Hepatocyte (in vitro differentiated cells): ENCODE measurements around the gene TMEM235.

Experiments used
- EZH2 ChIP-seq: fragments of 200-600 bp; sonication (generic); IDR thresholded peaks from 2 replicates; pipeline ENCODE4 v1.6.1; 2016; ENCODE audit warnings: antibody characterized with exemption, mild to moderate bottlenecking, borderline replicate concordance
- TF ChIP-seq, protein P1 (sequence below): fragments of 200-600 bp; sonication (generic); IDR thresholded peaks from 2 replicates; pipeline ENCODE4 v1.5.1; 2016; ENCODE audit warnings: antibody characterized with exemption, mild to moderate bottlenecking; ENCODE audit not compliant: poor library complexity

DNA sequence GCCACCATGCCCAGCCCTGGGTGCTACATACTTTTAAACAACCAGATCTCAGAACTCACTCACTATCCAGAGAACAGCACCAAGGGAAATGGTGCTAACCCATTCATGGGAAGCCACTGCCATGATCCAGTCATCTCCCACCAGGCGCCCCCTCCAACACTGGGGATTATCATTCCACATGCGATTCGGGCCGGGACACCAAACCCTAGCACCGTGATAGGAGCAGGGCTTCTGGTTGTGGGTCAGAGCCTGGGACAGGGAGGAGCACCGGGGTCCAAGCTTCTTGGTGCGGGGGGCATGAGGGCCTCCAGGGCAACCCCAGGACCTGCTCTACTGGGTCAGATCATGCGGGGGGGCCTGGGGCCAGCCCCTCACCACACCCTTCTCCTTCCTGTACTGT, 4.5 kb downstream of the TMEM235 start:
- TF ChIP-seq, protein P1, sequence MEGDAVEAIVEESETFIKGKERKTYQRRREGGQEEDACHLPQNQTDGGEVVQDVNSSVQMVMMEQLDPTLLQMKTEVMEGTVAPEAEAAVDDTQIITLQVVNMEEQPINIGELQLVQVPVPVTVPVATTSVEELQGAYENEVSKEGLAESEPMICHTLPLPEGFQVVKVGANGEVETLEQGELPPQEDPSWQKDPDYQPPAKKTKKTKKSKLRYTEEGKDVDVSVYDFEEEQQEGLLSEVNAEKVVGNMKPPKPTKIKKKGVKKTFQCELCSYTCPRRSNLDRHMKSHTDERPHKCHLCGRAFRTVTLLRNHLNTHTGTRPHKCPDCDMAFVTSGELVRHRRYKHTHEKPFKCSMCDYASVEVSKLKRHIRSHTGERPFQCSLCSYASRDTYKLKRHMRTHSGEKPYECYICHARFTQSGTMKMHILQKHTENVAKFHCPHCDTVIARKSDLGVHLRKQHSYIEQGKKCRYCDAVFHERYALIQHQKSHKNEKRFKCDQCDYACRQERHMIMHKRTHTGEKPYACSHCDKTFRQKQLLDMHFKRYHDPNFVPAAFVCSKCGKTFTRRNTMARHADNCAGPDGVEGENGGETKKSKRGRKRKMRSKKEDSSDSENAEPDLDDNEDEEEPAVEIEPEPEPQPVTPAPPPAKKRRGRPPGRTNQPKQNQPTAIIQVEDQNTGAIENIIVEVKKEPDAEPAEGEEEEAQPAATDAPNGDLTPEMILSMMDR = no peak
- TF ChIP-seq EZH2 = no peak
